Heart left ventricle (tissue), 16 donors: ENCODE measurements around the gene SHF. TPM values are rescaled to one million over a fixed set of nuclear protein-coding genes. Genes with fewer than 3 reads are reported as not detected.

Source experiments
- ATAC-seq, 4 donors: fragments of 200-7000 bp; cut with Tn5 transposase; one replicate each; pipeline ENCODE4 v1.9.1; 2020 to 2022; ENCODE audit warnings: moderate library complexity in 4 of 4, mild to moderate bottlenecking in 3 of 4, moderate number of reproducible peaks in 1 of 4
- DNase-seq, 5 donors: peaks; one replicate each; pipeline ENCODE4 v3.0.0-alpha.2; 2020
- H3K27ac ChIP-seq, 12 donors: fragments of 200-600 bp; sonication (generic) in 4 of 12; one replicate each; pipeline versions ENCODE4 v1.5.0 to v1.8.0; 2016 to 2022; ENCODE audit warnings: mild to moderate bottlenecking in 2 of 12
- H3K27me3 ChIP-seq, 9 donors: fragments of 200-600 bp; sonication (generic) in 2 of 9; one replicate each; pipeline versions ENCODE4 v1.5.1 to v1.8.0; 2016 to 2022; ENCODE audit warnings: mild to moderate bottlenecking in 3 of 9
- H3K36me3 ChIP-seq, 9 donors: fragments of 200-600 bp; sonication (generic) in 2 of 9; one replicate each; pipeline versions ENCODE4 v1.5.0 to v1.8.0; 2018 to 2022; ENCODE audit warnings: mild to moderate bottlenecking in 2 of 9
- H3K4me1 ChIP-seq, 12 donors: fragments of 200-600 bp; sonication (generic) in 4 of 12; one replicate each; pipeline versions ENCODE4 v1.5.0 to v1.8.0; 2016 to 2022; ENCODE audit warnings: mild to moderate bottlenecking in 3 of 12
- H3K4me3 ChIP-seq, 12 donors: fragments of 200-600 bp; sonication (generic) in 4 of 12; one replicate each; pipeline versions ENCODE4 v1.5.0 to v1.8.0; 2017 to 2022; ENCODE audit warnings: mild to moderate bottlenecking in 9 of 12, moderate library complexity in 4 of 12
- H3K9me3 ChIP-seq, 12 donors: fragments of 200-600 bp; sonication (generic) in 4 of 12; one replicate each; pipeline versions ENCODE4 v1.5.0 to v1.8.0; 2016 to 2022; ENCODE audit warnings: mild to moderate bottlenecking in 1 of 12
- POLR2A ChIP-seq, 2 donors: fragments of 450-650 bp; IDR thresholded peaks; one replicate each; pipeline ENCODE4 v1.6.1; 2017; ENCODE audit warnings: antibody characterized with exemption in 2 of 2, mild to moderate bottlenecking in 2 of 2, moderate library complexity in 2 of 2
- WGBS, 4 donors: extraction: QIAGEN DNeasy Blood & Tissue Kit in 2 of 4; methylation state at CpG; one replicate each; pipeline versions ENCODE4 v1.1.5 to v1.1.7; 2013 to 2018; 5-methylcytosine and 5-hydroxymethylcytosine counted together
- intact Hi-C, 10 donors: fragments of 100-400 bp; cut with DNase I; formaldehyde crosslinking; loops; one replicate each; pipeline versions ENCODE4 v1.11.1 to v1.14.2; 2022
- polyA plus RNA-seq, 2 donors: library from polyadenylated mRNA; stranded (reverse); fragments of 200-250 nt; gene quantifications; one replicate each; pipeline ENCODE4 v1.2.3, GENCODE V29; 2013
- total RNA-seq, 9 donors: library from RNA; depleted of rRNA in 2 of 9; stranded (reverse); fragments of >200 nt in 2 of 9; fragmentation: NEBNext Ultra II Directional in 3 of 9; extraction: Animal tissue kit (Norgen Biotek cat#: 25700) in 3 of 9; gene quantifications; one replicate each; pipeline versions ENCODE4 v1.1.0 to v1.2.4, GENCODE V29; 2016 to 2023
- TF ChIP-seq, protein P1 (sequence below), 12 donors: fragments of 200-600 bp; sonication (generic) in 4 of 12; IDR thresholded peaks; one replicate each; pipeline versions ENCODE4 v1.5.0 to v1.8.0; 2018 to 2022; ENCODE audit warnings: antibody characterized with exemption in 12 of 12, mild to moderate bottlenecking in 5 of 12
- donor health status: ischemic (EF 13 %, LVEDD 7.1; RV severe dilation, severe dysfunction).
- donor health status: healthy with polysubstance abuse.
- donor health status: DM: no; HTN: yes; CAD: no.
- donor health status: DM: no; HTN: no; CAD: no.
- donor health status: ischemic (EF 25% LVEDD 6.9; RV normal size, moderate dysfunction).
- donor health status: ischemic (EF 25% LVEDD 5.7; RV mildly dilated, moderate dysfunction).
- donor health status: healthy.
- donor health status: DM: yes; HTN: yes; CAD: no.
- donor health status: ischemic (EF 35%, LVEDD 5.7; RV mildly dilated, moderate dysfunction).
- donor health status: nonischemic (EF 11% LVEDD 7.7; RV severe dilation, severe dysfunction).
- donor health status: DM: yes; HTN: yes; CAD: no.
- donor health status: PGD.
- donor health status: ischemic (EF 29% LVEDD 5.4; RV normal size, mild dysfunction).
- donor health status: nonischemic (EF 23%, LVEDD 6.1; RV moderate dilation, normal function).

SHF gene
- total and polyA plus RNA-seq, 11 donors, result 1.9 to 7.9 (median 3.9) TPM

DNA sequence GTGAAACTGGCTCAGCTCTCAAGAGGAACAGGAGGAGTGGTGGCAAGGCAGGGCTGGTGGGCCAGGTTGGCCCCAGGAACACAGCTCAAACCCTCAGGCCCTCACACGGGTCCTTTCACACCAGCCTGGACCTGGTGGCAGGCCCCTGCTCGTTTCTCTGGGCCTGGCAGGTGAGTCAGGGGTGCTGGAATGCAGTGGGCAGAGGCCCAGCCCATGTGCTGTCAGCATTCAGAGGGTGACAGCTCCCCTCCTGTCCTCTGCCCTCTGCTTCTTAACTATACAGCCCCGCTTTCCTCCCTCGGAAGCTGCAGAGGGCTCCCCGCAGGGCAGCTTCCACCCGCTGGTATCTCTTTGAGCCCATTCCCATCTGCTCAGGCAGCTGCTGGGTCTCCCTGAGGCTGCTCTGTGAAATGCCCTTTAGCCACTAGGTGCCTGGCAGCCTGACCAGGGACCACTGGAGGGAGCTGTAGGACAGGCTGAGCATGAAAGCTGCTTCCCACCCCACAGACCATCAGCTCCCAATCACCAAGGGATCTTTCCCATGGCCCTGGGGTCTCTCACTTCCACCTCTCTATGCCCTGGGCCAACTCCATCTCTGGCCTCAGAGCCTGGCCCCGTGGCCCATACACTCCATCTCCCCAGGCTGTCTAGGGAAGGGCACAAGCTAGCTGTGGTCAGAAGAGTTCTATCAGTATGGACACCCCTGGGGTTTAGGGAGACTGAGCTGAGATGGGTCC, 24.8 kb downstream of the SHF start:
- no peaks in the 10 kb centered on the region for H3K27me3 ChIP-seq
- H3K4me1 ChIP-seq, result peaks cover 0 to 29% (median 14%) of the 10 kb centered on the region in 12 donors
- DNase-seq (peak; percentile 77 to 82 (median 80)), ATAC-seq (peak; percentile 53 to 78 (median 69))
- no peaks in the 10 kb centered on the region for H3K9me3 ChIP-seq
- no peak overlapping the region for H3K4me3 ChIP-seq
- TF ChIP-seq, protein P1, sequence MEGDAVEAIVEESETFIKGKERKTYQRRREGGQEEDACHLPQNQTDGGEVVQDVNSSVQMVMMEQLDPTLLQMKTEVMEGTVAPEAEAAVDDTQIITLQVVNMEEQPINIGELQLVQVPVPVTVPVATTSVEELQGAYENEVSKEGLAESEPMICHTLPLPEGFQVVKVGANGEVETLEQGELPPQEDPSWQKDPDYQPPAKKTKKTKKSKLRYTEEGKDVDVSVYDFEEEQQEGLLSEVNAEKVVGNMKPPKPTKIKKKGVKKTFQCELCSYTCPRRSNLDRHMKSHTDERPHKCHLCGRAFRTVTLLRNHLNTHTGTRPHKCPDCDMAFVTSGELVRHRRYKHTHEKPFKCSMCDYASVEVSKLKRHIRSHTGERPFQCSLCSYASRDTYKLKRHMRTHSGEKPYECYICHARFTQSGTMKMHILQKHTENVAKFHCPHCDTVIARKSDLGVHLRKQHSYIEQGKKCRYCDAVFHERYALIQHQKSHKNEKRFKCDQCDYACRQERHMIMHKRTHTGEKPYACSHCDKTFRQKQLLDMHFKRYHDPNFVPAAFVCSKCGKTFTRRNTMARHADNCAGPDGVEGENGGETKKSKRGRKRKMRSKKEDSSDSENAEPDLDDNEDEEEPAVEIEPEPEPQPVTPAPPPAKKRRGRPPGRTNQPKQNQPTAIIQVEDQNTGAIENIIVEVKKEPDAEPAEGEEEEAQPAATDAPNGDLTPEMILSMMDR (IDR thresholded peaks at IDR 0.05), result peak; percentile 74 to 88 (median 82)
- TF ChIP-seq POLR2A (IDR thresholded peaks at IDR 0.05), result no peak
- intact Hi-C loops, result loop anchor here in 6 of 10 donors (1.0 to 10.0 kb wide), 9 partner anchors 116 to 452 kb away; a partner anchor contains a TSS
- no peaks in the 10 kb centered on the region for H3K36me3 ChIP-seq
- no peak overlapping the region for H3K27ac ChIP-seq
- 6 to 13% (median 8%) methylated on average over 6 to 7 of the region's 7 CpGs for WGBS, 4 donors

DNA sequence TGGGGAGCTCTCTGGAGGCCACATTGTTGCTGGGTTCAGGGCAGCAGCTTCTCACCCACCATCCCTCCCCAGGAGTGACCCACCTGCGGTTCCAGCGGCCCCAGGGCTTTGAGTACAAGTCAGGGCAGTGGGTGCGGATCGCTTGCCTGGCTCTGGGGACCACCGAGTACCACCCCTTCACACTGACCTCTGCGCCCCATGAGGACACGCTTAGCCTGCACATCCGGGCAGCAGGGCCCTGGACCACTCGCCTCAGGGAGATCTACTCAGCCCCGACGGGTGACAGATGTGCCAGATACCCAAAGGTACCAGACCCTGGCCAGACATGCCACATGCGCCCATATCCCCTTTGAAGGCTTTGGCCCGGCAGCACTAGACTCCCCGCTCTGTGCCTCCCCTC, 26.1 kb downstream of the SHF start:
- Histone ChIP-seq H3K36me3 (no peaks in the 10 kb centered on the region), H3K4me3 (no peak overlapping the region), H3K27ac (no peak overlapping the region), H3K27me3 (no peaks in the 10 kb centered on the region), H3K4me1 (peaks cover 0 to 23% (median 11%) of the 10 kb centered on the region in 12 donors), H3K9me3 (no peaks in the 10 kb centered on the region)
- TF ChIP-seq, protein P1 (IDR thresholded peaks at IDR 0.05), result no peak
- TF ChIP-seq POLR2A (IDR thresholded peaks at IDR 0.05), result no peak
- ATAC-seq, result no peak
- DNase-seq, result no peak
- 85 to 93% (median 90%) methylated on average over 9 to 14 of the region's 14 CpGs for WGBS, 4 donors
- intact Hi-C loops, result loop anchor here in 6 of 10 donors (2.0 to 10.0 kb wide), 7 partner anchors 117 to 453 kb away; a partner anchor contains a TSS

DNA sequence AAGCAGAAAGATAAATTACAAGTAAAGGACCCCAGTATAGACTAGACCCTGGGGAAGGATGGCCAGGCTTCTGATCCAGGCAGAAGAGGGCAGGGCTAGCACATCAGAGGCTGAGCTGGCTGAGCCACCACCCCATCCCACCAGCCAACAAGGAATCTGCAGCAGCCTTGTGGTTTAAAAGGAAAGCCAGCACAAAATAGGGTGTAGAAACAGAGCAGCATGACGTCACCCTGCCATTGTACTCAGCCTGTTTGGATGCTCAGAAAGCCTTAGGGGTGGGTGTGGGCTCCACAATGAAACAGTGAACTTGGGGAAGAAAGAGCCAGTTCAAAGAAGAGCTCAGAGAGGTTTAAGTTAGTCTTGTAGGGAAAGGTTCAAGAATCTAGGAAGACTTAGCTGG, 29.8 kb downstream of the SHF start:
- H3K27ac ChIP-seq, result no peak overlapping the region
- H3K4me1 ChIP-seq, result peaks cover 0 to 6% (median 4%) of the 10 kb centered on the region in 12 donors
- peak in 2 of 4 donors; percentile 10 to 21 for ATAC-seq
- intact Hi-C loops, result loop anchor here in 1 of 10 donors (5.0 kb wide), 1 partner anchor 109 kb away; no protein-coding TSS in a partner anchor
- WGBS, 4 donors, result 67 to 80% (median 76%) methylated on average over 1 of the region's 1 CpG
- DNase-seq, result no peak
- H3K4me3 ChIP-seq, result no peak overlapping the region
- no peak for TF ChIP-seq POLR2A (IDR thresholded peaks at IDR 0.05)
- TF ChIP-seq, protein P1 (IDR thresholded peaks at IDR 0.05), result no peak
- no peaks in the 10 kb centered on the region for H3K36me3 ChIP-seq
- H3K9me3 ChIP-seq, result no peaks in the 10 kb centered on the region
- no peaks in the 10 kb centered on the region for H3K27me3 ChIP-seq

DNA sequence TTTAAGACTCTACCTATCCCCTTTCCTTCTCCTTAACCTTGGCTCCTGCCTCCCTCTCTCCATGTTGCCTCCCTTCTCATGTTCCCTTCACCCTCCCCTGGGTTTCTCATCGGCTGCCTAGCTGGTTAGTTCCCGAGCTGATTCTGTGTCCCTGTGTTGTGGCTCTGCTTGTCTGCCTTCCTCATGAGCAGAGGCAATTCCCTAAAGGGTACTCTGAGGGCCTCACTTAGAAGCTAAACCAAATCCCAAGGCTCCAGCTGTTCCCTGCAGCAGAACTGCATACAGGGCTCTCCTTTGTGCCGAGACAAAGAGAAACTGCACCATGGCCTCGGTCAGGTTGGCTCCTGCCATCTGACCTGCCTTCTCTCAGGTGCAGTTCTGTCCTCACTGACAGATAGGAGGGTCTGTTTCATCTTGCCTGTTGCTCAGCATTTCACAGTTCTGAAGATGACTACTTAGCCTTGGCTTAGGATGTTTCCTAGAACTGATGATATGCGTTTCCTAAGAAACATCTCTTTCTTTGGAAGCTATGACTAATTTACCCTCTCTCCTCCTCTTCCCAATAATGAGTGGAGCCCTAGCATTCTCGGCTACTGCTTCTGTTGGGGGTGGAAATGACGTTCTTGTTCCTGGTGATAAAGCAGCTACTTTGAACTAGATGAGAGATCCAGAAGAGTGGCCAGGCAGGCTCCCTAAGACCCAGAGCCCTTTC, 30.9 kb downstream of the SHF start:
- no peak overlapping the region for H3K27ac ChIP-seq
- no peak for ATAC-seq
- TF ChIP-seq, protein P1 (IDR thresholded peaks at IDR 0.05), result no peak
- no peak for TF ChIP-seq POLR2A (IDR thresholded peaks at IDR 0.05)
- intact Hi-C loops, result loop anchor here in 1 of 10 donors (5.0 kb wide), 1 partner anchor 110 kb away; no protein-coding TSS in a partner anchor
- no peaks in the 10 kb centered on the region for H3K4me1 ChIP-seq
- H3K27me3 ChIP-seq, result no peaks in the 10 kb centered on the region
- H3K36me3 ChIP-seq, result no peaks in the 10 kb centered on the region
- WGBS, 4 donors, result 71 to 84% (median 77%) methylated on average over 7 of the region's 7 CpGs
- no peak for DNase-seq
- no peaks in the 10 kb centered on the region for H3K9me3 ChIP-seq
- H3K4me3 ChIP-seq, result no peak overlapping the region
